ENCODE data around the gene HLA-DOA.

HLA-DOA gene

GRCh38 chr6:32956176-32956575 lies 53.2 kb downstream of the HLA-DOA start:
- DNase-seq (ENCODE audit: low read depth): no peak
- no peak overlapping the region for H3K4me3 ChIP-seq (ENCODE audit: control insufficient read depth, low read depth, low read length)
- no peak for TF ChIP-seq CTCF (IDR thresholded peaks at IDR 0.05; ENCODE audit: control insufficient read depth, insufficient read depth, low read depth, low read length, missing control alignments)

- DNase-seq (ENCODE audit: low read depth): no peak
- H3K4me3 ChIP-seq (ENCODE audit: control insufficient read depth, low read depth, low read length): no peak overlapping the region
- peak; percentile 29 for TF ChIP-seq CTCF (IDR thresholded peaks at IDR 0.05; ENCODE audit: control insufficient read depth, insufficient read depth, low read depth, low read length, missing control alignments)
These were observed 54.2 kb downstream of the HLA-DOA start for GRCh38 chr6:32954986-32955802.

DNA sequence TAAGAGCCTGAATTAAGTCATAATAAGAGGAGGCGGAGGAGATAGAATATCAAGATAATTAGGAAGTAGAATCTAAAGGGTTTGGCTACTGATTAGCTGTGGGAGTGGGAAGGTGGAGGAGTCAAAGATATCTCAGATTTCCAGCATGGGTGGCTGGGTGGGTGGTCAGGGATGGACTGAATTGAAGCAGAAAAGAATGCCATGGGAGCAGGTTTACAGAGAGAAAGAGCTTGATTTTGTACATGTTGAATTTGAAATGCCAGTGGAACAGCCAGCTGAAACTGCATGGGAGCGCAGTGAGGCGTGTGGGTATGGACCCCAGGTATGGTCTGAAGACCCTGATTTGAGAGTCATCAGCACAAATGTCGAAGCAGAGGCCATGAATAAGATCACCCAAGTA lies 55.1 kb downstream of the HLA-DOA start:
- TF ChIP-seq CTCF (IDR thresholded peaks at IDR 0.05; ENCODE audit: control insufficient read depth, insufficient read depth, low read depth, low read length, missing control alignments): no peak
- H3K4me3 ChIP-seq (ENCODE audit: control insufficient read depth, low read depth, low read length): no peak overlapping the region
- no peak for DNase-seq (ENCODE audit: low read depth)

All from AG09309 (cell line).